Loucy (cell line): ENCODE results near the gene RAB8B.

Experiments
- H2AFZ ChIP-seq: fragments of 200-600 bp; sonication (generic); 2 replicates; pipeline ENCODE4 v1.6.0; 2016; ENCODE audit warnings: antibody characterized with exemption, mild to moderate bottlenecking, low read length, moderate library complexity
- H3F3A ChIP-seq: fragments of 200-600 bp; 2 replicates; pipeline ENCODE4 v1.6.0; 2016; ENCODE audit warnings: antibody characterized with exemption, low read depth, mild to moderate bottlenecking
- H3K27me3 ChIP-seq: fragments of 200-600 bp; sonication (generic); 2 replicates; pipeline ENCODE4 v1.6.1; 2014; ENCODE audit warnings: low read length, mild to moderate bottlenecking; ENCODE audit not compliant: insufficient read depth, poor library complexity, severe bottlenecking
- H3K36me3 ChIP-seq: fragments of 200-600 bp; sonication (generic); 2 replicates; pipeline ENCODE4 v1.6.1; 2016; ENCODE audit warnings: low read length; ENCODE audit not compliant: insufficient read depth
- H3K4me1 ChIP-seq: fragments of 200-600 bp; sonication (generic); 2 replicates; pipeline ENCODE4 v1.5.1; 2014; ENCODE audit warnings: low read length, mild to moderate bottlenecking; ENCODE audit not compliant: insufficient read depth, poor library complexity, severe bottlenecking
- H3K4me2 ChIP-seq: fragments of 200-600 bp; sonication (generic); 2 replicates; pipeline ENCODE4 v1.6.0; 2014; ENCODE audit warnings: antibody characterized with exemption, low read length, low read depth, mild to moderate bottlenecking; ENCODE audit not compliant: poor library complexity, severe bottlenecking
- H3K4me3 ChIP-seq: fragments of 200-600 bp; sonication (generic); 2 replicates; pipeline ENCODE4 v1.5.1; 2014; ENCODE audit warnings: low read length, mild to moderate bottlenecking, mixed read lengths; ENCODE audit not compliant: poor library complexity, severe bottlenecking
- H3K79me2 ChIP-seq: fragments of 200-600 bp; sonication (generic); 2 replicates; pipeline ENCODE4 v1.6.1; 2014; ENCODE audit warnings: low read length; ENCODE audit not compliant: insufficient read depth
- H3K9ac ChIP-seq: fragments of 200-600 bp; sonication (generic); 2 replicates; pipeline ENCODE4 v1.6.0; 2014; ENCODE audit warnings: mild to moderate bottlenecking, low read depth, low read length, moderate library complexity; ENCODE audit not compliant: poor library complexity, severe bottlenecking
- H3K9me2 ChIP-seq: fragments of 200-600 bp; sonication (generic); replicated peaks from 2 replicates; pipeline ENCODE4 v1.6.1; 2016; ENCODE audit warnings: low read depth, low read length, mixed read lengths
- H3K9me3 ChIP-seq: fragments of 200-600 bp; sonication (generic); 2 replicates; pipeline ENCODE4 v1.6.1; 2014; ENCODE audit warnings: mild to moderate bottlenecking, antibody characterized with exemption, low read length, low read depth; ENCODE audit not compliant: insufficient read depth
- H4K20me1 ChIP-seq: fragments of 200-600 bp; sonication (generic); 2 replicates; pipeline ENCODE4 v1.6.0; 2014; ENCODE audit warnings: antibody characterized with exemption, low read length, mild to moderate bottlenecking; ENCODE audit not compliant: insufficient read depth, poor library complexity, severe bottlenecking
- CTCF ChIP-seq: fragments of 200-600 bp; sonication (generic); conservative IDR thresholded peaks from 2 replicates; pipeline ENCODE4 v1.5.1; 2014; ENCODE audit warnings: mild to moderate bottlenecking, antibody characterized with exemption, low read length
- EZH2phosphoT487 ChIP-seq: fragments of 200-600 bp; IDR thresholded peaks from 2 replicates; pipeline ENCODE4 v1.6.1; 2018; ENCODE audit warnings: antibody characterized with exemption, mild to moderate bottlenecking, moderate library complexity, borderline replicate concordance

RAB8B gene

GRCh38 chr15:63250312-63250965 lies 61.0 kb downstream of the RAB8B start:
- TF ChIP-seq EZH2phosphoT487 (no peak), CTCF (no peak)
- no peaks in the 10 kb centered on the region for H3K9me3 ChIP-seq
- no peak overlapping the region for H3K9ac ChIP-seq
- H3K4me3 ChIP-seq, result no peak overlapping the region
- no peaks in the 10 kb centered on the region for H3K27me3 ChIP-seq
- H3K9me2 ChIP-seq, result no peaks in the 10 kb centered on the region
- H3K4me1 ChIP-seq, result no peaks in the 10 kb centered on the region
- no peak overlapping the region for H2AFZ ChIP-seq
- no peaks in the 10 kb centered on the region for H4K20me1 ChIP-seq
- H3F3A ChIP-seq, result no peaks in the 10 kb centered on the region
- H3K4me2 ChIP-seq, result no peak overlapping the region
- H3K79me2 ChIP-seq, result peaks cover 7% of the 10 kb centered on the region; the same call in 1 of the 2 replicates
- H3K36me3 ChIP-seq, result peaks cover 77% of the 10 kb centered on the region

- H3K36me3 ChIP-seq, result peaks cover 78% of the 10 kb centered on the region
- H3F3A ChIP-seq, result no peaks in the 10 kb centered on the region
- H3K27me3 ChIP-seq, result no peaks in the 10 kb centered on the region
- peaks cover 7% of the 10 kb centered on the region; the same call in 1 of the 2 replicates for H3K79me2 ChIP-seq
- H3K4me3 ChIP-seq, result no peak overlapping the region
- H3K9me2 ChIP-seq, result no peaks in the 10 kb centered on the region
- no peaks in the 10 kb centered on the region for H3K4me1 ChIP-seq
- H3K9ac ChIP-seq, result no peak overlapping the region
- no peak for TF ChIP-seq CTCF
- no peak for TF ChIP-seq EZH2phosphoT487
- H3K4me2 ChIP-seq, result no peak overlapping the region
- no peaks in the 10 kb centered on the region for H4K20me1 ChIP-seq
- H2AFZ ChIP-seq, result no peak overlapping the region
- no peaks in the 10 kb centered on the region for H3K9me3 ChIP-seq
These were observed 62.3 kb downstream of the RAB8B start for GRCh38 chr15:63251701-63252100.

GRCh38 chr15:63252292-63252691 lies 62.9 kb downstream of the RAB8B start:
- Histone ChIP-seq H2AFZ (no peak overlapping the region), H3K36me3 (peaks cover 77% of the 10 kb centered on the region), H3K4me3 (no peak overlapping the region), H3F3A (no peaks in the 10 kb centered on the region), H3K79me2 (peaks cover 7% of the 10 kb centered on the region; the same call in 1 of the 2 replicates), H3K9me2 (no peaks in the 10 kb centered on the region), H3K9ac (no peak overlapping the region), H3K9me3 (no peaks in the 10 kb centered on the region), H4K20me1 (no peaks in the 10 kb centered on the region), H3K27me3 (no peaks in the 10 kb centered on the region), H3K4me1 (no peaks in the 10 kb centered on the region), H3K4me2 (no peak overlapping the region)
- no peak for TF ChIP-seq EZH2phosphoT487
- TF ChIP-seq CTCF, result no peak
